KG1 (cell line): ENCODE data around the gene SLC39A3.

Experiments used
- DNase-seq: peaks from one replicate; lab custom pipeline; 2025; lab: John Stamatoyannopoulos, UW

SLC39A3 gene

GRCh38 chr19:2702170-2703076 lies 37.4 kb downstream of the SLC39A3 start, which contains the start of gene GNG7:
GNG7 (minus strand) TSS chr19:2702694; CDS start chr19:2520688, 182,006 bp downstream.
- DNase-seq = peak; percentile 73

- DNase-seq = no peak
Observed at GRCh38 chr19:2701361-2702169, 38.3 kb downstream of the SLC39A3 start.

GRCh38 chr19:2700660-2701360 lies 39.0 kb downstream of the SLC39A3 start:
- no peak for DNase-seq

GRCh38 chr19:2699413-2700140 lies 40.2 kb downstream of the SLC39A3 start:
- DNase-seq = no peak

GRCh38 chr19:2694196-2694595 lies 45.6 kb downstream of the SLC39A3 start:
- no peak for DNase-seq

- no peak for DNase-seq
Observed at GRCh38 chr19:2693492-2694160, 46.2 kb downstream of the SLC39A3 start.

GRCh38 chr19:2691951-2692350 lies 47.9 kb downstream of the SLC39A3 start:
- DNase-seq = no peak

- no peak for DNase-seq
Observed at GRCh38 chr19:2690856-2691255, 49.0 kb downstream of the SLC39A3 start.

- no peak for DNase-seq
Observed at GRCh38 chr19:2686360-2686759, 53.5 kb downstream of the SLC39A3 start.

GRCh38 chr19:2685204-2685704 lies 54.6 kb downstream of the SLC39A3 start:
- no peak for DNase-seq

- no peak for DNase-seq
Observed at GRCh38 chr19:2683430-2684003, 56.3 kb downstream of the SLC39A3 start.
